ENCODE results near the gene PSMF1. TPM values are rescaled to one million over a fixed set of nuclear protein-coding genes. Genes with fewer than 3 reads are reported as not detected.

The PSMF1 gene
- total and polyA plus RNA-seq, 12 donors, result 22.4 to 181 (median 125) TPM

DNA sequence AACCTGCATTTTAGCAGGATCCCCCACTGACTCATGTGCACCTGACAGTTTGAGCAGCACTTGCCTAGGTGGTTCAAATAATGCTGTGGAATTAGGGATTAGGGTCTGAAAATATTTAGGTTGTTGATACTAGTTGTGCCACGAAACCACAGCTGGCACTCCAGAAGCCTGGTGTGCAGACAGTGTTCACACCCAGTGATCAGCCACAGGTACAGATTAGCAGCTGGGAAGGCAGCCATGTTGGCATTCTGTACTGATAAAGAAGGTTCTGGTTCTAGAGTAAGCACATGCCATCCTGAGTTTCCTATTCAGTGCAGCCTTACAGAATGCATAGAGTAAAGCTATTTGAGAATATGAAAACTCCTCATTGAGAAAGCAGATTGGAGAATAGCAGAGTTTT lies 36.3 kb downstream of the PSMF1 start:
- Histone ChIP-seq H3K9me3 (peaks cover 0 to 13% (median 0%) of the 10 kb centered on the region in 11 donors), H3K4me3 (no peak overlapping the region), H3K36me3 (peaks cover 0 to 88% (median 12%) of the 10 kb centered on the region in 9 donors), H3K27ac (no peak overlapping the region), H3K27me3 (no peaks in the 10 kb centered on the region), H3K4me1 (peaks cover 0 to 7% (median 0%) of the 10 kb centered on the region in 9 donors)
- intact Hi-C loops (cut with DNase I), result no loop called here
- DNase-seq, result no peak
- WGBS, 2 donors, result 62 to 69% methylated on average over 1 of the region's 1 CpG
- peak in 4 of 8 donors; percentile 53 to 91 (median 74) for ATAC-seq
- TF ChIP-seq, protein P1, sequence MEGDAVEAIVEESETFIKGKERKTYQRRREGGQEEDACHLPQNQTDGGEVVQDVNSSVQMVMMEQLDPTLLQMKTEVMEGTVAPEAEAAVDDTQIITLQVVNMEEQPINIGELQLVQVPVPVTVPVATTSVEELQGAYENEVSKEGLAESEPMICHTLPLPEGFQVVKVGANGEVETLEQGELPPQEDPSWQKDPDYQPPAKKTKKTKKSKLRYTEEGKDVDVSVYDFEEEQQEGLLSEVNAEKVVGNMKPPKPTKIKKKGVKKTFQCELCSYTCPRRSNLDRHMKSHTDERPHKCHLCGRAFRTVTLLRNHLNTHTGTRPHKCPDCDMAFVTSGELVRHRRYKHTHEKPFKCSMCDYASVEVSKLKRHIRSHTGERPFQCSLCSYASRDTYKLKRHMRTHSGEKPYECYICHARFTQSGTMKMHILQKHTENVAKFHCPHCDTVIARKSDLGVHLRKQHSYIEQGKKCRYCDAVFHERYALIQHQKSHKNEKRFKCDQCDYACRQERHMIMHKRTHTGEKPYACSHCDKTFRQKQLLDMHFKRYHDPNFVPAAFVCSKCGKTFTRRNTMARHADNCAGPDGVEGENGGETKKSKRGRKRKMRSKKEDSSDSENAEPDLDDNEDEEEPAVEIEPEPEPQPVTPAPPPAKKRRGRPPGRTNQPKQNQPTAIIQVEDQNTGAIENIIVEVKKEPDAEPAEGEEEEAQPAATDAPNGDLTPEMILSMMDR (IDR thresholded peaks at IDR 0.05), result no peak

DNA sequence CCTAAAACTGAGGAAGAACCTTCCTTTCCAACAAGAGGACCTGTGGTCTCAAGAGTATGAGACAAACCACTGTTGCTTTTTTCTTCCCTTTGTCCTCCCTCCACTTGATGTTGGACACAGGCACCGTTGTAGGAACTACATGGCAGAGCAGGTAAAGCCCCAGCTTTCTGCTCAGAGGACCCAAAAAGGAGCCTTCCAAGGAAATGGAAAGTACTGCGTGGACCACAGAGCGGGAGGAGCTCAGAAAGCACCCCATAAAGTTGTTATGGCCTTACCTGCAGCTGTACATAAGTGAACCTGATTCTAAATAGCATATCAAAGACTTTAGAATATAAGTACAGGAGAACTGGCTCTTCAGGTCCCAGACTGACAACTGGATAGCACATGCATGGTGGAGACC lies 36.9 kb downstream of the PSMF1 start:
- intact Hi-C loops (cut with DNase I), result no loop called here
- no peaks in the 10 kb centered on the region for H3K27me3 ChIP-seq
- peaks cover 0 to 89% (median 13%) of the 10 kb centered on the region in 9 donors for H3K36me3 ChIP-seq
- H3K27ac ChIP-seq, result no peak overlapping the region
- H3K4me3 ChIP-seq, result no peak overlapping the region
- WGBS, 2 donors, result 98% methylated on average over 3 of the region's 3 CpGs
- TF ChIP-seq, protein P1 (IDR thresholded peaks at IDR 0.05), result no peak
- peaks cover 0 to 7% (median 0%) of the 10 kb centered on the region in 9 donors for H3K4me1 ChIP-seq
- peaks cover 0 to 13% (median 0%) of the 10 kb centered on the region in 11 donors for H3K9me3 ChIP-seq
- DNase-seq, result no peak
- no peak for ATAC-seq

DNA sequence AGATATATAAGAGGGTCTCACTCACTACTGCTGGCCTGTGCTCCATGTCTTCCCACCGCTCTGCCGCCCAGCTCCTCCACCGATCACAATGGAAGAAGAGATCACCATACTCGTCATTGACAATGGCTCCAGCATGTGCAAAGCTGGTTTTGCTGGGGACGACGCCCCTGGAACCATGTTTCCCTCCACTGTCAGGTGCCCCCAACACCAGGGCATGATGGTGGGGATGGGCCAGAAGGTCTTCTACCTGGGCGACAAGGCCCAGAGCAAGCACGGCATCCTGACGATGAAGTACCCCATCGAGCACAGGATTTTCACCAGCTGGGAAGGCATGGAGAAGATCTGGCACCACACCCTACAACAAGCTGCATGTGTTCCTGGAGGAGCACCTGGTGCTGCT lies 42.1 kb downstream of the PSMF1 start:
- Histone ChIP-seq H3K4me1 (peaks cover 0 to 24% (median under 1%) of the 10 kb centered on the region in 9 donors), H3K4me3 (no peak overlapping the region), H3K27ac (no peak overlapping the region), H3K27me3 (no peaks in the 10 kb centered on the region), H3K9me3 (peaks cover 0 to 11% (median 0%) of the 10 kb centered on the region in 11 donors), H3K36me3 (peaks cover 0 to 94% (median 27%) of the 10 kb centered on the region in 9 donors)
- TF ChIP-seq, protein P1 (IDR thresholded peaks at IDR 0.05), result no peak
- DNase-seq, result no peak
- 95 to 98% methylated on average over 10 of the region's 10 CpGs for WGBS, 2 donors
- intact Hi-C loops (cut with DNase I), result no loop called here
- no peak for ATAC-seq

DNA sequence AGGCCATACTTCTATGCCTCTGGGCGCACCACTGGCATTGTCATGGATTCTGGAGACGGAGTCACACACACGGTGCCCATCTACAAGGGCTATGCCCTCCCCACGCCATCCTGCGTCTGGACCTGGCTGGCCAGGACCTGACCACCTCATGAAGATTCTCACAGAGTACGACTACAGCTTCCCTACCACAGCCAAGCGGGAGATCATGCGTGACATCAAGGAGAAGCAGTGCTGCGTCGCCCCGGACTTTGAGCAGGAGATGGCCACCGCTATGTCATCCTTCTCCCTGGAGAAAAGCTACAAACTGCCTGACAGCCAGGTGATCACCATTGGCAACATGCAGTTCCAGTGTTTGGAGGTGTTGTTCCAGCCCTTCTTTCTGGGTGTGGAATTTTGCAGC lies 42.6 kb downstream of the PSMF1 start:
- no peak overlapping the region for H3K4me3 ChIP-seq
- no peak for DNase-seq
- intact Hi-C loops (cut with DNase I), result no loop called here
- H3K4me1 ChIP-seq, result peaks cover 0 to 24% (median 5%) of the 10 kb centered on the region in 9 donors
- no peak for ATAC-seq
- H3K27ac ChIP-seq, result no peak overlapping the region
- 98 to 99% methylated on average over 12 of the region's 12 CpGs for WGBS, 2 donors
- no peaks in the 10 kb centered on the region for H3K27me3 ChIP-seq
- peaks cover 0 to 8% (median 0%) of the 10 kb centered on the region in 11 donors for H3K9me3 ChIP-seq
- TF ChIP-seq, protein P1 (IDR thresholded peaks at IDR 0.05), result no peak
- H3K36me3 ChIP-seq, result peaks cover 0 to 94% (median 32%) of the 10 kb centered on the region in 9 donors
